22Rv1 (cell line): ENCODE measurements around the gene ARL15.

ENCODE experiments used
- ZFX ChIP-seq: fragments of 450-650 bp; IDR thresholded peaks from 2 replicates; pipeline ENCODE4 v1.6.1; 2017; ENCODE audit warnings: antibody characterized with exemption, borderline replicate concordance
- TF ChIP-seq, protein P1 (sequence below): fragments of 450-650 bp; IDR thresholded peaks from 2 replicates; pipeline ENCODE4 v1.5.1; 2017; ENCODE audit warnings: mild to moderate bottlenecking

DNA sequence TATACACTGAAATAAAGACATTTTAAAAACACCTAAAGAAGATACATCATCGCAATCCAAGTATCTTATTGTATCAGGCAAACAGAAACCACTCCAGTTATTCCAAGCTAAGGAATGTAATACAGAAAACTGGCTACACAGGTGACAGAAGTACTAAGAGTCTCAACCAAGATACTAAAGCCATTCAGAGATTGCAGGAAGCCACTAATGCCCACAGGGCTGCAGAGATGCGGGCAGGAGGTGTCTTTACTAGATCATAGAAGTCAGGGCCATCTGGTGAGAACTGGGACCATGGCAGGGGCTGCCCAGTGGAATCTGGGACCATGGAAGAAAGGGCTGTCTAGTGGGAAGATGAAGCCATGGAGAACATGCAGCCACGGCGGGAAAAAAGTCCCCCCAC, 384.3 kb downstream of the ARL15 start:
- TF ChIP-seq, protein P1, sequence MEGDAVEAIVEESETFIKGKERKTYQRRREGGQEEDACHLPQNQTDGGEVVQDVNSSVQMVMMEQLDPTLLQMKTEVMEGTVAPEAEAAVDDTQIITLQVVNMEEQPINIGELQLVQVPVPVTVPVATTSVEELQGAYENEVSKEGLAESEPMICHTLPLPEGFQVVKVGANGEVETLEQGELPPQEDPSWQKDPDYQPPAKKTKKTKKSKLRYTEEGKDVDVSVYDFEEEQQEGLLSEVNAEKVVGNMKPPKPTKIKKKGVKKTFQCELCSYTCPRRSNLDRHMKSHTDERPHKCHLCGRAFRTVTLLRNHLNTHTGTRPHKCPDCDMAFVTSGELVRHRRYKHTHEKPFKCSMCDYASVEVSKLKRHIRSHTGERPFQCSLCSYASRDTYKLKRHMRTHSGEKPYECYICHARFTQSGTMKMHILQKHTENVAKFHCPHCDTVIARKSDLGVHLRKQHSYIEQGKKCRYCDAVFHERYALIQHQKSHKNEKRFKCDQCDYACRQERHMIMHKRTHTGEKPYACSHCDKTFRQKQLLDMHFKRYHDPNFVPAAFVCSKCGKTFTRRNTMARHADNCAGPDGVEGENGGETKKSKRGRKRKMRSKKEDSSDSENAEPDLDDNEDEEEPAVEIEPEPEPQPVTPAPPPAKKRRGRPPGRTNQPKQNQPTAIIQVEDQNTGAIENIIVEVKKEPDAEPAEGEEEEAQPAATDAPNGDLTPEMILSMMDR: no peak
- TF ChIP-seq ZFX: no peak
